Esophagus muscularis mucosa (tissue), 3 donors: ENCODE results near the gene CCL8.

ENCODE experiments used
- CTCF ChIP-seq, 3 experiments: fragments of 200-600 bp in 2 of 3; fragments of 450-650 bp in 1 of 3; sonication (generic) in 2 of 3; IDR thresholded peaks; one replicate each; pipeline ENCODE4 v1.5.1; 2017 to 2019; ENCODE audit warnings: antibody characterized with exemption in 3 of 3, mild to moderate bottlenecking in 2 of 3, moderate library complexity in 1 of 3
- POLR2A ChIP-seq: fragments of 450-650 bp; IDR thresholded peaks from one replicate; pipeline ENCODE4 v1.6.1; 2017; ENCODE audit warnings: antibody characterized with exemption, moderate library complexity, mild to moderate bottlenecking, low read depth
- POLR2AphosphoS5 ChIP-seq, 2 donors: sonication (generic); formaldehyde crosslinking; IDR thresholded peaks; one replicate each; pipeline ENCODE4 v1.6.1; 2017; ENCODE audit warnings: antibody characterized with exemption in 2 of 2

GRCh38 chr17:34275881-34276280, 43.4 kb upstream of the CCL8 start:
- TF ChIP-seq CTCF (IDR thresholded peaks at IDR 0.05) (no peak), POLR2AphosphoS5 (IDR thresholded peaks at IDR 0.05) (no peak), POLR2A (no peak)
